Liver (tissue), 9 donors: Measurements from ENCODE around the gene KRTAP5-3. TPM values are rescaled to one million over a fixed set of nuclear protein-coding genes. Genes with fewer than 3 reads are reported as not detected.

Experiments
- DNase-seq: peaks from one replicate; pipeline ENCODE4 v3.0.0-alpha.2; 2017; ENCODE audit warnings: low spot score
- H3K27ac ChIP-seq, 2 donors: one replicate each; pipeline ENCODE4 v1.7.0; 2013; ENCODE audit warnings: inconsistent platforms in 2 of 2, low read length in 2 of 2, control low read depth in 1 of 2, low read depth in 1 of 2, mild to moderate bottlenecking in 1 of 2
- H3K27me3 ChIP-seq, 4 donors: one replicate each; pipeline versions ENCODE4 v1.6.1 to v1.7.0; 2013; ENCODE audit warnings: low read length in 3 of 4, inconsistent platforms in 1 of 4, mild to moderate bottlenecking in 1 of 4, moderate library complexity in 1 of 4; ENCODE audit not compliant: control insufficient read depth in 4 of 4, insufficient read depth in 4 of 4
- H3K36me3 ChIP-seq, 4 donors: one replicate each; pipeline versions ENCODE4 v1.6.1 to v1.7.0; 2013; ENCODE audit warnings: low read length in 3 of 4, mild to moderate bottlenecking in 3 of 4, low read depth in 1 of 4, moderate library complexity in 1 of 4; ENCODE audit not compliant: control insufficient read depth in 4 of 4, insufficient read depth in 3 of 4
- H3K4me1 ChIP-seq, 4 donors: one replicate each; pipeline versions ENCODE4 v1.6.1 to v1.7.0; 2013; ENCODE audit warnings: low read length in 3 of 4, mild to moderate bottlenecking in 3 of 4, moderate library complexity in 1 of 4; ENCODE audit not compliant: control insufficient read depth in 4 of 4, insufficient read depth in 4 of 4
- H3K4me3 ChIP-seq, 3 donors: one replicate each; pipeline versions ENCODE4 v1.6.1 to v1.7.0; 2013; ENCODE audit warnings: low read length in 3 of 3, control low read depth in 1 of 3, low read depth in 1 of 3, mild to moderate bottlenecking in 1 of 3
- H3K9ac ChIP-seq, 2 donors: one replicate each; pipeline ENCODE4 v1.7.0; 2013; ENCODE audit warnings: low read length in 2 of 2, mild to moderate bottlenecking in 2 of 2, moderate library complexity in 2 of 2, control low read depth in 1 of 2, low read depth in 1 of 2
- H3K9me3 ChIP-seq, 4 donors: one replicate each; pipeline versions ENCODE4 v1.6.1 to v1.7.0; 2013; ENCODE audit warnings: low read length in 3 of 4; ENCODE audit not compliant: control insufficient read depth in 4 of 4
- EGR1 ChIP-seq, 2 donors: IDR thresholded peaks; 2 replicates each; pipeline ENCODE4 v1.6.1; 2016 to 2018; ENCODE audit warnings: antibody characterized with exemption in 2 of 2, low read depth in 2 of 2
- FOXA1 ChIP-seq: IDR thresholded peaks from 2 replicates; pipeline ENCODE4 v1.6.1; 2016; ENCODE audit warnings: antibody characterized with exemption
- FOXA2 ChIP-seq: IDR thresholded peaks from 2 replicates; pipeline ENCODE4 v1.6.1; 2016; ENCODE audit warnings: antibody characterized with exemption
- GABPA ChIP-seq, 2 donors: IDR thresholded peaks in 1 of 2; conservative IDR thresholded peaks in 1 of 2; 2 replicates each; pipeline ENCODE4 v1.6.1; 2016; ENCODE audit warnings: antibody characterized with exemption in 2 of 2, mild to moderate bottlenecking in 1 of 2, moderate library complexity in 1 of 2
- HNF4A ChIP-seq, 2 donors: conservative IDR thresholded peaks; 2 replicates each; pipeline ENCODE4 v1.6.1; 2016; ENCODE audit warnings: antibody characterized with exemption in 2 of 2, mild to moderate bottlenecking in 2 of 2
- HNF4G ChIP-seq: IDR thresholded peaks from 2 replicates; pipeline ENCODE4 v1.6.1; 2016; ENCODE audit warnings: antibody characterized with exemption
- JUND ChIP-seq, 2 donors: IDR thresholded peaks; 2 replicates each; pipeline ENCODE4 v1.6.1; 2016; ENCODE audit warnings: antibody characterized with exemption in 2 of 2
- NR2F2 ChIP-seq: IDR thresholded peaks from 2 replicates; pipeline ENCODE4 v1.6.1; 2016; ENCODE audit warnings: antibody characterized with exemption
- RAD21 ChIP-seq, 2 donors: IDR thresholded peaks; 2 replicates each; pipeline ENCODE4 v1.6.1; 2016; ENCODE audit warnings: antibody characterized with exemption in 2 of 2, mild to moderate bottlenecking in 2 of 2
- REST ChIP-seq: IDR thresholded peaks from 2 replicates; pipeline ENCODE4 v1.6.1; 2016; ENCODE audit warnings: antibody characterized with exemption, mild to moderate bottlenecking
- RXRA ChIP-seq, 2 donors: IDR thresholded peaks; 2 replicates each; pipeline ENCODE4 v1.6.1; 2017 to 2018; ENCODE audit warnings: antibody characterized with exemption in 2 of 2, mild to moderate bottlenecking in 1 of 2
- SP1 ChIP-seq: IDR thresholded peaks from 2 replicates; pipeline ENCODE4 v1.6.1; 2018; ENCODE audit warnings: antibody characterized with exemption, mild to moderate bottlenecking
- TAF1 ChIP-seq: conservative IDR thresholded peaks from 2 replicates; pipeline ENCODE4 v1.6.1; 2016; ENCODE audit warnings: antibody characterized with exemption, mild to moderate bottlenecking
- YY1 ChIP-seq: IDR thresholded peaks from 2 replicates; pipeline ENCODE4 v1.6.1; 2016; ENCODE audit warnings: antibody characterized with exemption, mild to moderate bottlenecking
- WGBS: extraction: QIAGEN DNeasy Blood & Tissue Kit; methylation state at CpG from one replicate; pipeline ENCODE4 v1.1.7; 2013; 5-methylcytosine and 5-hydroxymethylcytosine counted together
- polyA plus RNA-seq, 2 donors: library from polyadenylated mRNA; stranded (reverse) in 1 of 2; unstranded in 1 of 2; fragments of 200-250 nt in 1 of 2; fragments of >200 nt in 1 of 2; fragmentation: Nextera tagmentation in 1 of 2; extraction: Ambion mirVana in 1 of 2; gene quantifications; one replicate each; pipeline versions ENCODE4 v1.2.1 to v1.2.3, GENCODE V29; 2013 to 2015
- total RNA-seq, 2 donors: library from RNA; depleted of rRNA; stranded (reverse); fragments of >200 nt; gene quantifications; one replicate each; pipeline ENCODE4 v1.2.3, GENCODE V29; 2014
- TF ChIP-seq, protein P1 (sequence below): IDR thresholded peaks from 2 replicates; pipeline ENCODE4 v1.6.1; 2016; ENCODE audit warnings: antibody characterized with exemption
- TF ChIP-seq, protein P2 (sequence below): fragments of 150-350 bp; IDR thresholded peaks from 2 replicates; pipeline ENCODE4 v1.5.1; 2017; ENCODE audit warnings: improper control_type of control experiment, low read depth, low read length; ENCODE audit not compliant: missing input control
- TF ChIP-seq, protein P3 (sequence below): IDR thresholded peaks from 2 replicates; pipeline ENCODE4 v1.6.1; 2016; ENCODE audit warnings: antibody characterized with exemption
- donor health status: healthy.
- donor health status: healthy.
- donor health status: healthy.
- donor health status: healthy.
- donor health status: healthy.

The KRTAP5-3 gene
- total and polyA plus RNA-seq, 4 donors, result not detected

- H3K27me3 ChIP-seq, result peaks cover 0 to 4% (median 0%) of the 10 kb centered on the region in 4 donors
- H3K9me3 ChIP-seq, result no peaks in the 10 kb centered on the region
- no peaks in the 10 kb centered on the region for H3K36me3 ChIP-seq
- no peak overlapping the region for H3K4me3 ChIP-seq
- TF ChIP-seq SP1 (no peak), HNF4A (conservative IDR thresholded peaks at IDR 0.05) (no peak), EGR1 (IDR thresholded peaks at IDR 0.05; ENCODE audit: low read depth in 2 of 2) (no peak), GABPA (IDR thresholded peaks at IDR 0.05 in 1 of 2, conservative IDR thresholded peaks at IDR 0.05 in 1 of 2) (no peak), YY1 (no peak), HNF4G (no peak), FOXA2 (no peak)
- TF ChIP-seq, protein P1, sequence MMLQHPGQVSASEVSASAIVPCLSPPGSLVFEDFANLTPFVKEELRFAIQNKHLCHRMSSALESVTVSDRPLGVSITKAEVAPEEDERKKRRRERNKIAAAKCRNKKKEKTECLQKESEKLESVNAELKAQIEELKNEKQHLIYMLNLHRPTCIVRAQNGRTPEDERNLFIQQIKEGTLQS, result no peak
- H3K4me1 ChIP-seq, result peaks cover 6 to 16% (median 10%) of the 10 kb centered on the region in 4 donors
- no peak overlapping the region for H3K9ac ChIP-seq
- no peak overlapping the region for H3K27ac ChIP-seq
- WGBS, result 77% methylated on average over 14 of the region's 14 CpGs
- no peak for DNase-seq
Measured at GRCh38 chr11:1569251-1569780, 38.9 kb downstream of the KRTAP5-3 start.

DNA sequence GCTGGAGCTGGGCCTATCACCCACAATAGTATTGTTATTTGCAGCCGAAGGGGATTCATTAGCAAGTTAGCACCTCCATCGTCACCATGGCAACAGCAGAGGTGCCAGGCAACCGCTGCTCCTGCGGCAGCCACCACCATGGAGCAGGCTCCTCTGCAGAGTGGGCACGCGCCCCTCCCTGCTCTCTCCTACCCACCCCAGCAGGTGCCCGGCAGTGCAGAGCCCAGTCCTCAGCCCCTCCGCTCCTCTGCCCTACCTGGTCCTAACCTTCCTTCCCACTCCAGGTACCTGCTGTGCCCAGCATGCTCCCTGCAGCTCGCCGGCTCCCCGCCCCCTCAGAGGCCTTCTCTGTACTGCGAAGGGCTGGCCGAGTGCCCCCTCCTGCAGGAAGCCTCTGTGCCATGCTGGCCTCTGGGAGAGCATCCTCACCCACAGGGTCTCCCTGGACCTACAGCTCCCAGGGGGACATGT is 39.8 kb downstream of the KRTAP5-3 start:
- DNase-seq, result no peak
- TF ChIP-seq RAD21 (IDR thresholded peaks at IDR 0.05) (no peak), RXRA (IDR thresholded peaks at IDR 0.05) (no peak), JUND (IDR thresholded peaks at IDR 0.05) (no peak), NR2F2 (no peak), REST (no peak), GABPA (IDR thresholded peaks at IDR 0.05 in 1 of 2, conservative IDR thresholded peaks at IDR 0.05 in 1 of 2) (no peak), FOXA1 (no peak), TAF1 (no peak), HNF4G (no peak), FOXA2 (no peak), YY1 (no peak), EGR1 (IDR thresholded peaks at IDR 0.05; ENCODE audit: low read depth in 2 of 2) (no peak), HNF4A (conservative IDR thresholded peaks at IDR 0.05) (no peak), SP1 (no peak)
- TF ChIP-seq, protein P2, sequence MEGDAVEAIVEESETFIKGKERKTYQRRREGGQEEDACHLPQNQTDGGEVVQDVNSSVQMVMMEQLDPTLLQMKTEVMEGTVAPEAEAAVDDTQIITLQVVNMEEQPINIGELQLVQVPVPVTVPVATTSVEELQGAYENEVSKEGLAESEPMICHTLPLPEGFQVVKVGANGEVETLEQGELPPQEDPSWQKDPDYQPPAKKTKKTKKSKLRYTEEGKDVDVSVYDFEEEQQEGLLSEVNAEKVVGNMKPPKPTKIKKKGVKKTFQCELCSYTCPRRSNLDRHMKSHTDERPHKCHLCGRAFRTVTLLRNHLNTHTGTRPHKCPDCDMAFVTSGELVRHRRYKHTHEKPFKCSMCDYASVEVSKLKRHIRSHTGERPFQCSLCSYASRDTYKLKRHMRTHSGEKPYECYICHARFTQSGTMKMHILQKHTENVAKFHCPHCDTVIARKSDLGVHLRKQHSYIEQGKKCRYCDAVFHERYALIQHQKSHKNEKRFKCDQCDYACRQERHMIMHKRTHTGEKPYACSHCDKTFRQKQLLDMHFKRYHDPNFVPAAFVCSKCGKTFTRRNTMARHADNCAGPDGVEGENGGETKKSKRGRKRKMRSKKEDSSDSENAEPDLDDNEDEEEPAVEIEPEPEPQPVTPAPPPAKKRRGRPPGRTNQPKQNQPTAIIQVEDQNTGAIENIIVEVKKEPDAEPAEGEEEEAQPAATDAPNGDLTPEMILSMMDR, result no peak
- TF ChIP-seq, protein P1, result no peak
- TF ChIP-seq, protein P3, sequence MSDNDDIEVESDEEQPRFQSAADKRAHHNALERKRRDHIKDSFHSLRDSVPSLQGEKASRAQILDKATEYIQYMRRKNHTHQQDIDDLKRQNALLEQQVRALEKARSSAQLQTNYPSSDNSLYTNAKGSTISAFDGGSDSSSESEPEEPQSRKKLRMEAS, result no peak
- WGBS, result 68% methylated on average over 13 of the region's 13 CpGs
- Histone ChIP-seq H3K36me3 (no peaks in the 10 kb centered on the region), H3K9me3 (no peaks in the 10 kb centered on the region), H3K27me3 (peaks cover 0 to 3% (median 0%) of the 10 kb centered on the region in 4 donors), H3K27ac (no peak overlapping the region), H3K4me1 (peaks cover 0 to 11% (median 5%) of the 10 kb centered on the region in 4 donors), H3K4me3 (no peak overlapping the region), H3K9ac (no peak overlapping the region)
